GM18861 (cell line): ENCODE measurements around the gene PRDM1.

Experiments
- ATAC-seq: cut with Tn5 transposase; IDR thresholded peaks from one replicate; pipeline ENCODE4 v1.9.1; 2021; ENCODE audit not compliant: unreplicated experiment

The PRDM1 gene

DNA sequence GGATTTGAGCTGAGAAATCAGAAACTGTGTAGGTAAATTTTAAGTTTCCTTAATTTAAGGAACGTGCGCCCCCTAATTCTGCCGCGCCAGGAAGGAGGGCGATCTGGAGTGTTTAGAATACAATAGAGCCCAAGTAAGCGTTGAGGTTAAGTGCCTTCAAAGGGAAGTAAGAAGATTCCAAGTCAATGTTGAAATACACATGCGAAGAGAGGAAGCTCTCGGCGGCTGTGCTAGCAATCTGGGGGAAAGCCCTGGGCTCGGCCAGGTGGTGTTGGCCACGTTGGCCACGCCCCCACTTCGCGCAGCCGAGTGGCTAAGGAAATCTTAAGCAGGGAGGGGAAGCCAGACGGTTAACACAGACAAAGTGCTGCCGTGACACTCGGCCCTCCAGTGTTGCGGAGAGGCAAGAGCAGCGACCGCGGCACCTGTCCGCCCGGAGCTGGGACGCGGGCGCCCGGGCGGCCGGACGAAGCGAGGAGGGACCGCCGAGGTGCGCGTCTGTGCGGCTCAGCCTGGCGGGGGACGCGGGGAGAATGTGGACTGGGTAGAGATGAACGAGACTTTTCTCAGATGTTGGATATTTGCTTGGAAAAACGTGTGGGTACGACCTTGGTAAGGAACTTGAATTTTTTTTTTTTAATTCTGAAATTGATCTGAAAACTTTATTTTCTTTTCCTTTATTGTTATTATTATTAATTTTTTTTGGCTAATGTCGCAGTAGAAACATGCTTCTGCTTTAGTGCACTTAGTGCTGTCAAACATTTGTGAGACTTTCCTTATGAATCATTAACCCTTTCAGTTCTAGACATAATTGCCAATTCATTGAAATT, at the start of gene PRDM1:
PRDM1 (plus strand) TSS at position 353 of the 830 bp plus-strand sequence; CDS start at position 571, 218 bp downstream.
- ATAC-seq, result peak; percentile 63

DNA sequence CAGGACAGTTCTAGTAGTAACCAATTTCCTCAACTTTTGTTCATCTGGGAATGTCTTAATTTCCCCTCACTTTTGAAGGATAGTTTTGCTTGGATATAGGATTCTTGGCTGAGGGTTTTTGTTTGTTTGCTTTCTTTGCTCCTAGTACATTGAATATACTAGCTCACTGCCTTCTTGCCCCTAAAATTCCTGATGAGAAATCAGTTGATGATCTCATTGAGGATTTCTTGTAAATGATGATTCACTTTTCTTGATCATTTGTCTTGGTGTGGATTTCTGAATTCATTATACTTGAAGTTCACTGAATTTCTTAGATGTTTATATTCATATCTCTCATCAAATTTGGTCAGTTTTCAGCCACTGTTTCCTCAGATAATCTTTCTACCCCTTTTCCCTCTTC, 49.1 kb upstream of the PRDM1 start:
- no peak for ATAC-seq

DNA sequence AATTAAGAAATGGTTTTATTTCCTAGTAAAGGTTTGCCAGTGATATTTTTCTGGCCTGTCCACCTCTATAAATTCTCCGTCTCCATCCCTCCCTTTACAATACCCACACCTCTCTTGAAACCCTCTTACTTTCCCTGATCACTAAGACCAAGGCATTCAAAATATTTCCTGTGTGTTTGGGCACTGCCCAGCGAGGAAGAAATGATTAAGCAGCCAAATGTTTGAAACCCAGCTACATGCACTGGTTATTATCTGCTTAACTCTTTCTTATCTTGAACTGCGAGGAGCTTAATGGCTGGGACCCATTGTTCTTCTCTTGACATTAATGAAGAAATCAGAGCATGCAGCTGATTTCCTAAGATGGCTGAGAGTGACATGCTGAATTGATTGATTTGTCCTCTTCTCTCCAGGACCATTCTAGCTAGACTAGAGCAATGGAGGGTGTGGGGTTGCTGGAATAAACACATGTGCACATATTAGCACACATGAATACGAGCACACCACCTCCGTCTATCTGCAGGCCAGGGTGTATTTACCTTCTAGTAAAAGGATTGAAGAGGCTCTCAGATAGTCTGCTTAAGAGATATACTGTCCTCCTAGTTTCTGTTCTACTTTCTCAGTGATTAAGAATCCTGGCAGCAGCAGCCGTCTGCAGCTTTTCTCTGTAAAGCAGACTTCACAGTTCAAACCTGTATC, 46.1 kb upstream of the PRDM1 start:
- ATAC-seq, result no peak

DNA sequence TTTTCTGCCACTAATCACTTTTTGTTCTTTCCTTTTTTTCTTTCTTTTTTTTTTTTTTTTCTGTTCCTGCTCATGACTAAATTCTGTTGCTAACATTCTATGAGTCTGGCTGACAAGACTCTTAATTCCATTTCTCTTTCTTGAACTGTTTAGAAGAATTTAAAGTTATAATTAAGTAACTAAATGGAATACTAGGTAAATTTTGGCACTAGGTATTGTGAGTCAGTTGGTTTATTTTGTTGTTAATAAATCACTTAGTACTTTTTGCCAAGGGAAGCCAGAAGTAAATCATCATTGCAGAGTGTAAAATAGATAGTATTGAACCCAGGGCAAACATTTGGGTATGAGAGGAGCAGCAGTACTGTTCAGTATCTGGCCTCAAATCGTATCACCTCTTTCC, 42.0 kb upstream of the PRDM1 start:
- no peak for ATAC-seq

DNA sequence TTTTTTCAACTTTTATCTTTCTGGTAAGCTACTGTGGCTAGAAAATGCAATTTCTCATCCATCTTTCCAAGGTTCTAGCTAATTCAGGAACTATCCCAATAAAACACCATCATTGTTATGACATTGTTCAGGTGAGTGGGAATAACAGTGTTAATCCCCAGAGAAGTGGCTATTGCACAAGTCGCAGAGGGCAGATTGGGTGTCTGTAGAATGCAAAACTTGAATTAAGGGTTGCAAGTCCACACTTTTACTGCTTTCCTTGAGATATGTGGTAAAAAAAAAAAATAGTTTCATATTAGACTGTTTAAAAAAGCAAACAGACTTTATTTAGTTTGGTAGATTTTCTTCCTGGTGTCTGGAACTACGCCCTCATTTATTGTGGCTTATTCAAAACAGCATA, 41.1 kb upstream of the PRDM1 start:
- ATAC-seq, result no peak

DNA sequence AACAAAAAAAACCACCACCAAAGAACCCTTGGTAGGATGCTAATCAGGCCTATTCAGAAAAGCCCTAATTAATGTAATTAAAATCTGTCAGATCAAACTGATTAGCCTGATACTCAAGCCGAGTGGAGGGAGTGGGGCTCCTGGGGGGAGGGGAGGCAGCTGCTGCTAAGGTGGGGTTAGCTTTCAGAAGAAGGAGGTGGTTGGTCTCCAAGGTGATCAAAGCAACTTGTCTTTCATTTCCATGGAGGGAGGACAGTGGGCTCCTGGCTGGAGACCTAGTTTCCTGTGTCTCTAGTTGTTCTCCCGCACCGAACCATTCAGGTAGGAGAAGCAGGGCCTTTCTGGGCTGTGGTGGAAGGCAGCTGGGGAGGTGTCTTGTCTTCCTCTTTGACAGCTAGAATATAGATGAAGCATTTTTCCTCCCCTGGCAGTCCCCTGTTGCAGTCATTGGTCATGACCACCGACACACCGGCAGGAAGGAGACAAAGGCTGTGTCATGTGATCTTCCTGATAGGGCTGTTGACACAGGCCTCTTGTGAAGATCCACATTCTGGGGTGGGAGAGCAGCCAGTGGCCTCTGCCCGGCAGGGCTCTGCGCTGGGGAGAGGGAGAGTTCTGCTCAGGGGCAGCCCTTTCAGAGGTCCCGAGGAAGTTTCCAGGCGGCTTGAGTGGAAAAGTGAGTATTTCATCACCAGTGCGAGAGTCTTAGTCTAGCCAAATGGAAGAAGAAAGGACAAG, 39.9 kb upstream of the PRDM1 start:
- no peak for ATAC-seq

DNA sequence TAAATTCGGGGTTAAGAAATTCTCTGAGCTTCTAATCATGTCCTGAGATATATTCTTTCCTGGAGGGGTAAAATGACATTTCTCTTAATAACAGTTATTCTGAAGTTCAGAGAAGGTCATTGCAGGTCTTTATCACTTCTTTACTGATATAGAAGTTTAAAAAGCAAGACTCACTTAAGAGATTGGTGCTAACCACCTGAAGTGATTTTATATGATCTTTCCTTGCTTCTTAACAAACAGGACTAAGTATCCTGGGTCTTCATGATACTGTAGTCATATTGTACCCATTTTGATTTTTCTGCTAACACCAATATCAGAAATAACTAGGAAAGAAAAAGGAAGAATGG, 39.3 kb upstream of the PRDM1 start:
- ATAC-seq, result no peak

DNA sequence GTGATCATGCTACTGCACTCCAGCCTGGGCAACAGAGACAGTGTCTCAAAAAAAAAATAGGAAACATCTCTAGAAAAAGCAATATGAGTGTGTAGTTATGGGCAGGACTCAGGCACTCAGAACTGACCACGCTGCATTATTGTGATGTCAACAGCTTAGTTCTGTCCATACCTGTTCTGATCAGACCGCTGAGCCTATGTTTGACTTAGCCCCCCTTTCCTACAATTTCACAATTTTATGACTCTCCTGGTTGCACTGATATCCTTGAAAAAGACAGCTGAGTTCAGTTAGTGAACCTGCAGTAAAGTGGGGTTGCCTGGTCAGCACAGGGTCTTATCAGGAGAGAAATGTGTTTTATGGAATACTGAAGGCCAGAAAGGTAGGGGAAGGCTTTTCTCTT, 37.8 kb upstream of the PRDM1 start:
- ATAC-seq, result no peak

DNA sequence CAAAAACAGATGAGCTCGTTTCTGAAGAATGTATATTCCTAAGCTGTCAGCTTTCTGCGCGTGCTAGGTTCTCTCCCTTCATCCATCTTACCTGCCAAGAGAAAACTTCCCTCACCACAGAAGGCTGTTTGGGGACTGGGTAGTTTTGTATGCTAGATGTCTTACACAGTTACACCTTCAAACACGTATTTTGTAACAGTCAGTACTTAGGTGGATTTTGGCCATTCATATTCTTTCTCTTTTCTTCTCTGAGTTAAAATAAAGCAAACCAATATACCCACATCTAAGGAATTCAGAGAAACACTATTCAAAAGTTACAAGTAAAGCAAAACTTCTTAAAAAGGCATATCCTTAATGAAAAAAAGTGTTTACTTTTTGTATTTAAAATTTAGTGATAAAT, 35.6 kb upstream of the PRDM1 start:
- ATAC-seq, result no peak

DNA sequence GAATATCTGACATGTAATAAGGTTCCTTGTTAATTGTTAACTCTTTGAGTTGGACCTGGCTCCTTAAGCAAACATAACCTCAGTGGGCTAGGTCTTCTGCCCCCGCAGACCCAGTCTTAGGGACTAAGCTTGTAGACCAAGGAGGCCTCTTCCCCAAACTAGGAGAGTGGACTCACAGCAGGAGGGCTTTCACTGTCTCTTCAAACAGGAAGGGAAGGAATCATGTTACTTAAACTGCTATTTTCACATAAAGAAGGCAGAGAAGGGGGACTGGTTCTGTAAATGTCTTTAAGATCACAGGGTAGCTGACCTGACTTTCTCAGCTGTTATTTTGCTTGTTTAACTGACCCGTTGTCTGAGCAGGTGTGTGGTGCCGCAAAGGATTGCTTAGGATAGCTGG, 34.9 kb upstream of the PRDM1 start:
- ATAC-seq, result no peak

DNA sequence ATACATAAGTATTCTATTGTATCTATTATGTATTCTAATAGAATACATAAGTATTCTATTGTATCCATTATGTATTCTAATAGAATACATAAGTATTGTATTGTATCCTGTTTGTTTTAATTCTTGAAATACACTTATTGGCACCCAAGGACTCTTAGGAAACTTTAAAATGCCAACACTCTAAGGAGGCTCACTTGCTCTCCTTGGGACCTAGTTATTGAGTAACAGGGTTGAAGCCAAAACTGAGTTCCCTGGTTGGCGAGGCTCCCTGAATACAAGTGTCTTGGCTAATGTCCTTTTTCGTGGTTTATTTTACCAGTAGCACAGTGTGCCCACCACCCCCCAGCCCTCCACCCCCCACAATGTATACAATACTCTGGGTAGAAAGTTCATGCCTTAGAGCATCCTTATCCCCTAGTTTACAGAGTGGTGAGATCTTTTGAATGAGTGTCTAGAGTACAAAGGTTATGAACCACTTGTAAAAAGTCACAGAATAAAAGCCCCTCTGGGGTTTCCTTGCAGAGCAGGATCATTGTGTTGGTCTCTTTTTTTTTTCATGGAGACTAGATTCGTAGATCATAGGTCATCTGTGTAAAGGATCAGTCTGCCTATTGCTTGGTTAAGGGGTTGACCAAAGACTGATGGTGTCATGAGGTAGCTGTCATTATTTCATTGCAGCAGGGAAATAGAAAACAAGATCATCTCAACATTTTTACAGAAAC, 32.5 kb upstream of the PRDM1 start:
- ATAC-seq, result no peak

DNA sequence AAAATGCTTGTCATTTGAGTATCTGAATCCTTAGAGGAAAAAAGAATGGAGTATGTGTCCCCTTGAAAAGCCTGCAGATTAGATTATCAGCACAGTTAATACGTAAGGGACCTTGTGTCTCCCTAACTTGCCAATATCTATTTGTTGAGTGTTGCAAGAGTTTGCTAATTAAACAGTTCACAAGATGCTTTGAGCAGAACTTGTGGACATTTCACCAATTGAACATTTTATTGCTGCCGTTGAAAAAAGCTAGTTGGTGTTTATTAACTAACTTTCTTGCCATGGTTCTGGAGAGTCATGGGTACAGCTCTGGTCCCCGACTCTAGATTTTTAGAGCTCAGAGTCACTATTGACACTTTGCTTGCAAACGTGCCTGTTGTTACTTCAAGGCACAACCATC, 30.6 kb upstream of the PRDM1 start:
- ATAC-seq, result no peak

DNA sequence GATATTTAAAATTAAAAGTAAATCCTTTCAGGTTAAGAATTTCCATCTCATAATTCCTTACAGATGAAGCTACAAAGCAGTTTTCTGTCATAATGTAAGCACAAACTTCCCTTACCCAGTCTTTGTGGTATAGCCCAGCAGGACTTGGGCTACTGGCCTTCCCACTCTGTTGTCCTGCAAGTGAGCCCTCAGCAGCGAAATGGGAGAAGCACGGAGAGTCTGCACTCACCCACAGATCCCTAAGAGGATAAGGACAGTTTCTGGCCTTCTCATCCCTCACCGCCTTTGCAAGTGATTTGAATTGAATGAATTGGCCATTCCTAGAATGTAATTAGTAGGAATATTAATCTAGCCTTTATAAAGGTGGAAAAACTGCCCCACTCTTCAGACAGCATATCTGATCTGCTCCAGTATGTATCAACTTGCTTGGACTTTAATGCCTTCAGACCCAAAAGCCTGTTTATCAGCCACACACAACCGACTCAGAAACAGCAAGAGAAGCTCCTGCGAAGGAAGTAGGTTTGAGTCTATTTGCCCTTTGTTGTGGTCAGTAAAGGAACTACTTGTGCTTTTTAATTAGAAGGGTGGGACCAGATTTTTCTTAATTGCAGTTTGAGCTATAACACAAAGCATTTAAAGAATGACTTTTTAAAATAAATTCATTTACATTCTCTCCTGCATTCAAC, 29.9 kb upstream of the PRDM1 start:
- no peak for ATAC-seq

DNA sequence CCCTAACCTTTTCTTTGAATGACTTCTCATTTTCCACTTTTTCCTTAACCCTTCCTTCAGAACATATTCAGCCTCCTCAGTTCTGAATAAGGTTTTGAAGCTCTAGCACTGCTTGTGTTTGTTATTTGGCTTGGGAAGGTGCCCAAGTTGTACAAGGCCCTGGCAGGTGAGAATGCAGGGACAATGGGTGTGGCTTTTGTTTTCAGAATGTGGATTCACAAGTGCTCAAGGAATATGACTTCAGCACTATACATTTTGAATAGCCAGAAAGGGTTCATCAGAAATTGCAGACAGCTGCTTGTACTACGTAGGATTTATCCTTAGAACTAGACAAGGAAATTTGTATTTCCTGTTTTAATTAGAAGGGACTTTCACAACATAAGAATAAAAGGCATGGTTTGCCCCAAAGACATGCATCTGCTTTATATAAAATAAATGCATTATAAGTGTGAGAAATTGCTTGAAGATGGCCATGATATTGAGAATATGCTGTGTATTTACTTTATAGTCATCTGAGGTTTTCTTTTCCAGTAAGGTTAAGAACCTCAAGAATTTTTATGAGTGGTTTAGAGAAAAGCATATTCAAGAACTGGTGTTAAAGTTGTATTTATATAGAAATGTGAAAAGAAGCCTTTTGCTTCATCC, 29.3 kb upstream of the PRDM1 start:
- ATAC-seq, result no peak

DNA sequence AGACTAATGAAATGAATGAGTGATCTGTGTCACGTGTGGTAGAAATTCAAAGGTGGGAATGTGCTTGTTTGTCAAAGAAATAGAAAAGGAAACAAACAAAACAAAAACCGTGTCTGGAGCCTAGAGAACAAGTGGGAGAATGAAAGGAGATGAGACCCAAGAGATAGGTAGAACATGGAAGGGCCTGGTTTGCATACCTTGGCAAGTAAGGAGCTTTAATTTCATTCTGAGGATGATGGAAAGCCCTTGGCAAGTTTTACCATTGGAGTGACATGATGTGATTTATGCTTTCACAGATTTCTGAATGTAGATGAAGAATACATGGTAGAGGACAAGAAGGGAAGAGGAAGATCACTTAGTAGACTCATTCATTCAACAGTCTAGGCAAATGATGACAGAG, 26.8 kb upstream of the PRDM1 start:
- no peak for ATAC-seq

DNA sequence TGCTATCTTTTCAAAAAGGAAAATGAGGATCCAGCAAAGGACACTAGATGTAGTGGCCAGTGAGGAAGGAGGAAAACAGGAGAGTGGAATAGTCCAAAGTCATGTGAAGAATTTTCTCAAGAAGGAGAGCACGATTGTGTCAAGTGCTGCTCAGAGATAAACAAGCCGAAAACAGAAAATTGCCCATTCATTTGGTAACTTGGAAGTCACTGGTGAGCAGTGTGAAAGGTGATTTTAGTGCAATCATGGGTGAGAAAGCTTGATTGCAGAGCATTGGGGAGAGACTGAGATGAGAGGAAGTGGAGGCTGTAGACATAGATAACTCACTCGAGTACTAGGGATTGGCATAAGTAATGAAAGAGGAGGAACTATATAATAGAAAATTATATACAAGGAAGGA, 26.0 kb upstream of the PRDM1 start:
- no peak for ATAC-seq

DNA sequence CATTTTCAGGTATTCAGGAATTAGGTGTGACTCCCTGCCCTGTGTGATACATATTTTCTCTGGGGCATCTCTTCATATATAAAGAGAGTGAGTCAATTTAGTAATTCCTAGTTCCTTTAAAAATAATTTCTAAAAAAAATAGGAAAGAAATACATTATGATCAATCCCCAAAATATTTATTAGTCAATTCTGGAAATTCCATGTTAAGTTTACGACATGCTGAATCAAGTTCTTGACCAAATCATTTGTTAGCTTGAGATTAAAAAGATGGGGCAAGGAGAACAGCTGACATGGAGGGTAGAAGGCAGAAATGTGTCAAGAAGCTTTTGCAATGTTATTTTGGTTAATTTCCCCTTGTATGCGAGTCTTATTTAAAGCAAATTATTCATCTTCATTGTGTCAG, 22.7 kb upstream of the PRDM1 start:
- ATAC-seq, result no peak

DNA sequence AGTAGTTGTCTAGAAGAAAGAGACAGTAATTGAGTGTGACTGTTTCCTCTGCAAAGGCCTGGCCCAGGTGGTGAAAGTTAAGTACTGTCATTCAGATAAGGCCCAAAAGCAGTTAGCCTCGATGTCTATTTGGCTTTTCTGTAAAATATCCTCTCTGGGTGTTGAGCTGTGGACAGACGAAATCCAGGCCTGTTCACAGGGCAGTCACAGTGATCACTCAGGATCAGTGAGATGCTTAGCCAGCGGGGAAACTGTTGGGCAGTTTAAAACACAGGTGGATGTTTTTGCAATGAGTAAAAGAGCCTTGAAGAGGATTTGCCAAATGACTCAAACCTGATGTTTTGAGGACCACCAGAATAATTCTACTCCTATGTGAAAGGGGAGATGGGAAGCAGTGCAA, 22.0 kb upstream of the PRDM1 start:
- ATAC-seq, result no peak

DNA sequence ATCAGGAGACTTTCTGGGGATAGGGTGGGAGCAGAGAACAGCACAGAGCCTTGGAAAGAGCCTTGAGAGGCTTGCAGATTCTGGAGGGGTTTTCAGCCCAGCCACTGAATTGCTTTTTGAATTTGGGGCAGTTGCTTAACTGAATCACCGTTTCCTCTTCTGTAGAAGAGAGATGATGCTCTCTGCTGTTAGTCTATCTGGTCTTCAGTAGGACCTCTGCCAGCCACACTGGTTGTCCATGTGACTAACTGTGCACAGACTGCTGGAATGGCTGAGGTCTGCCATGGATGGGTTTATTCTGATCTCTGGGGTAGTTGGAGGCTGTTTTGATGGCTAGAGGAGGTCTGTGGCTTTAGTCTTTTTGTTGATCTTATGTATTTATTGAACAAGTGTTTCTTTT, 21.4 kb upstream of the PRDM1 start:
- no peak for ATAC-seq

DNA sequence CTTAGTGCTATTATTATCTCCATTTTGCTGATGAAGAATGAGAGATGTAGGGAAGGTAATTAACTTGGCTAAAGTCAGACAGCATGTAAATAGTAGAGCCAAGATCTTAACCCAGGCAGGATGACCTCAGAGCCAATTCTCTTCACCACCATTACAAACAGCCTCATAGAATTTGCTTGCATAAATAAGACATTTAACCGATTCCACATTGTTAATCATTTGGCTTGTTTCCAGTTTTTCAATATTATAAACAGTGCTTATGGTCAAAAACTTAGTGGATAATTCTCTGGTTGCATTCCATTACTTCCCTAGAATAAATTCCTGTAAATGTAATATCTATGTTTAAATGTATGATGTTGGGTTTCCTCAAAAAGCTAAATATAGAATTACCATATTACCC, 19.1 kb upstream of the PRDM1 start:
- no peak for ATAC-seq
